ENCODE data around the gene DPEP1. TPM values are rescaled to one million over a fixed set of nuclear protein-coding genes. Genes with fewer than 3 reads are reported as not detected.

Gene DPEP1
- total RNA-seq, 3 donors from 2014 or later = not detected

DNA sequence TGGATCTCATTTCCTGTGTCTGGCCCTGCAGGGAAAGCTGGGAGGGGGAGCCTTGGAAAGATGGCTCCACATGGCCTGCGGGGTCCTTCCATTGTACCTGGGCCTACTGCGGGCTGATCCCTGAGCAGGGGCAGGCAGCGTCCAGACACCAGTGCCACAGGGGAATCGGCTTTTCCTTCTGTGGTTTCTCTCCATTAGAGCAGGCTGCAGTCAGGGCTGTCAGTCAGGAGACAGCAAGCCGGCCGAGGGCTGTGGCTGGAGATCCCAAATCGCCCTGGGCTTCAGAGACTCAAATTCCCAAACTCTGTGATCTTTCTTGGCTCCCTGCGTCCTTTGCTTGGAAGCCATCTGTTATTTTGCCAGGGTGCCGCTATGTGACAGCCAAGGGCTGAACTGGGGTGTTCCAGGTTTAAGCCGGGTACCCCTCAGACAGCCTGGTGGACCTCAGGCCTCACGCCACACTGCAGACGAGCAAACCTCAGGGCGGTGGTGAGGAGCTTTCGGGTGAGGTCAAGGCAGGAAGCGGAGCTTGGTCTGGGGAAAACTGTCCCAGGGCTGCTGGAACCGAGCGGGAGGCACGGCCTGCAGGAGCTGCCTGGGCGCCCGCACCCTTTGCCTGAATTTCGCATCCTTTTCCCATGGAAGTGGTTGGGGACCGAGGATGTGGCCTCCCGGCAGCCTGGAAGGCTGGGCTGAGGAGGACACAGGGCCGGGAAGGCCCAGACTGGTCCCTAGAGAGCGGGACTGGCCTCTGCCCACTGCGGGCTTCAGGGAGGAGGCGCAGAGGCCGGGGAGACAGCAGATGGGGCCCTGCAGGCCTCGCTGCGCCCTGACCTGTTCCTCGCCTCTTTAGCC lies 39.4 kb upstream of the DPEP1 start:
- Mint-ChIP-seq H3K27me3 (ENCODE audit: low read depth) (peaks cover 7% of the 10 kb centered on the region), H3K36me3 (ENCODE audit: insufficient read depth) (no peaks in the 10 kb centered on the region), H3K4me1 (ENCODE audit: low read depth) (peaks cover 13% of the 10 kb centered on the region), H3K9me3 (no peaks in the 10 kb centered on the region), H3K4me3 (peak overlapping the region; percentile 31)
- no peak for DNase-seq
- no peak for ATAC-seq

DNA sequence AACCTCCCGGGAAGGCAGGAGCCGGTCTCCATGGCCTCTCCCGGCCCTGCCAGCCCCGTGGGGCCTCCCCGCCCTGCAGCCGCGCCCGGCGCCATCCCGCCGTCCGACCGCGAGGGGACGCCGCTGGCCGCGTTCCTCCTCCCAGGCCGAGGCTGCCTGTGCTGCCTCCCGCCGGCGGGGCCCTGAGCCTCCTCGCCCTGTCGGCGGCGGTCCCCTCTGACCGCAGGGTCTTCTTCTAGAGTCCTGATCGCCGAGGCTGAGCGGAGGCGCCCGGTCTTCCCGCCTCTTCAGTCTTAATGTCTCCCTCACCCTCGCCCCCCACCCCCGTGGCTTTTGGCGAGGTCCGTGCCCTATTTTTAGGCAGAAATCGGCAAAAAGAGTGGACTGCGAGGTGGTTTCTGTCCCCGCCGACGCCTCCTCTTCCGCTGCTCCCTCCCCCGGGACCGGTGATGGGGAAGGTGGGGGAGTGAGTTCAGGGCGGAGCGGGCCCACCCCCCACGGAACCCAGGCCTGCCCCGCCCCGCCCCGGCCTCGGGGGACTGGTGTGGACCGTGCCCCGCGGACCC lies 38.7 kb upstream of the DPEP1 start:
- peak overlapping the region; percentile 58 for H3K4me3 Mint-ChIP-seq
- no peaks in the 10 kb centered on the region for H3K36me3 Mint-ChIP-seq (ENCODE audit: insufficient read depth)
- peak; percentile 63 to 72 for ATAC-seq

DNA sequence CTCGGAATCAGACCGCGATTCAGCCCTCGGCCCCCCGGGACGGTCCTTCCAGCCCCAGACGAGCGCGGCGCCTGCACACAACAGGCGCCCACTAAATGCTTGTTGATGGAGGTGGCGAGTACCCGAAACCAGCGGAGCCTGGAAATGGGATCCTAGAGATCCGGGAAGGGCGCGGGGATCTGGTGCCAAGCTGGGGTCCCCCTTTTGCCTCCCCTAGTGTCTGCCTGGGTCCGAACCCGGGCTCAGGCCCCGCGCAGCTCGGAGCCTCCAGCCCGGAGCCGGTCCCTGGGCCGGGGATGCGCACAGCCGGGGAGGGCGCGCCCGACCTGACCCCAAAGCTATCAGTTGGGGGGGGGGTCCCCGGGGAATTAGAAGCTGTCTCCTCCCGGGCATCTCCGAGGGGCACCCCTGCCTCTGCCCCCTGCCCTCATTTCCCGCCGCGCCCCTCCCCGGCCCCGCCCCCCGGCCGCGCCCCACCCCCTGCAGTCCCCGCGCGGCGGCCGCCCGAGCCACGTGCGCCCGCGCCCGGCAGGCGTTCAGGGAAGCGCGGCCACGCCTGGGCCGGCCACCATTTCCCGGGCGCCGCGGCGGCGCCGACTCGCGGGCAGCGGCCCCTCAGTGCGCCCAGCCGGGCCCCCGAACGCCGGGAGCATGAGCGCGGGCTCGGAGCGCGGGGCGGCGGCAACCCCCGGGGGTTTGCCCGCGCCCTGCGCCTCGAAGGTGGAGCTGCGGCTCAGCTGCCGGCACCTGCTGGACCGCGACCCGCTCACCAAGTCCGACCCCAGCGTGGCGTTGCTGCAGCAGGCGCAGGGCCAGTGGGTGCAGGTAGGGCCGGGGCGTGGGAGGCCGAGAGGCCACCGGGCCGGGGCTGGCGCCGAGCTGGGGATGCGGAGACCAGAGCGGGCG lies 37.9 kb upstream of the DPEP1 start, which contains the start of gene CPNE7:
TSS of gene CPNE7 (plus strand) at position 512 of the 906 bp plus-strand sequence. CDS start at position 652, 140 bp downstream.
- DNase-seq = no peak
- H3K27me3 Mint-ChIP-seq (ENCODE audit: low read depth) = peaks cover 7% of the 10 kb centered on the region
- peak; percentile 50 to 56 for ATAC-seq
- H3K4me3 Mint-ChIP-seq = peak within 1 kb of the TSS; percentile 58
- no peaks in the 10 kb centered on the region for H3K9me3 Mint-ChIP-seq
- no peaks in the 10 kb centered on the region for H3K36me3 Mint-ChIP-seq (ENCODE audit: insufficient read depth)
- H3K4me1 Mint-ChIP-seq (ENCODE audit: low read depth) = peaks cover 13% of the 10 kb centered on the region

More for the DNA sequence above, 38.7 kb upstream of the DPEP1 start:
- Mint-ChIP-seq H3K4me1 (ENCODE audit: low read depth) (peaks cover 13% of the 10 kb centered on the region), H3K27me3 (ENCODE audit: low read depth) (peaks cover 7% of the 10 kb centered on the region), H3K9me3 (no peaks in the 10 kb centered on the region)
- peak; percentile 34 for DNase-seq

DNA sequence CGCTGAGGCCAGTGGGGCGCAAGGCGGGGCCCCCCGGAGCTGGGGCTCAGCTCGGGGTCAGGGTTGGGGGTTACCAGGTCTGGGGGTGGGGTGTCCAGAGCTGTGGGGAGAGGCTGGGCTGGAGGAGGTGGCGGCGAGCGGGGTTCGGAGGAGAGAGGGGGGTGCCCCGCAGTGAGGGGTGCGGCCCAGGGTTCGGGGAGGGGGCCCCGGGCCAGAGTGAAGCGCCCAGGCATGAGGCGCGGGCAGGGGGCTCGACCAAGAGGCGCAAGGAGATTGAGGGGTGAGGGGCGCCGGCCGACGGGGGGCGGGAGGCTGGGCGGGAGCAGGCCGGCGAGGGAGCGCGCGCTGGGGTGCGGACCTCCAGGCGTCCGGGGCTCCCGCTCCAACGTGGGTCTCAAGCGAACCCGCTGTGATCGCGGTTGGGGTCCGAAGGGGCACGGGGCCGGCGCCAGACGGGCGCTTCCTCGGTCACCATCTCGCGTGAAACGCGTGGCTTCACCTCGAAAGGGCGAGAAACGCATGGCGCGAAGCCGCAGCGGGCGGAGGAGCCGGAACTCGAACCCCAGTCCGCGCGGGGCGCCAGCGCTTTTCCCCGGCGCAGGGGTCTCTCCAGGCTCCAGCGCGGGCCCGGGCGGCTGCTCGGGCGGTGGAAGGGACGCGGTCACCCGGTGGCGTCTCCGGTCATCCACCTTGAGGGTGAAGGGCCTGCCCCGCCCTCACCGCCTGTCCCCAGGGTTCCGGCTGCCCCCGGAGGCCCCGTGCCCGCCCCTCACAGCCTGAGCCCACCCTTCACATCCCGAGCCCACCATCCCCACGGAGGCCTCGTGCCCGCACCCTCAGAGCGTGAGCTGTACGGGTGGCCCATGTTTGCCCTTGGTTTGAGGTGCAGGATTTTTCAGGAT lies 37.0 kb upstream of the DPEP1 start:
- no peak for ATAC-seq
- Mint-ChIP-seq H3K9me3 (no peaks in the 10 kb centered on the region), H3K4me1 (ENCODE audit: low read depth) (peaks cover 13% of the 10 kb centered on the region), H3K36me3 (ENCODE audit: insufficient read depth) (no peaks in the 10 kb centered on the region), H3K4me3 (no peak overlapping the region), H3K27me3 (ENCODE audit: low read depth) (peaks cover 7% of the 10 kb centered on the region)
- DNase-seq = no peak

DNA sequence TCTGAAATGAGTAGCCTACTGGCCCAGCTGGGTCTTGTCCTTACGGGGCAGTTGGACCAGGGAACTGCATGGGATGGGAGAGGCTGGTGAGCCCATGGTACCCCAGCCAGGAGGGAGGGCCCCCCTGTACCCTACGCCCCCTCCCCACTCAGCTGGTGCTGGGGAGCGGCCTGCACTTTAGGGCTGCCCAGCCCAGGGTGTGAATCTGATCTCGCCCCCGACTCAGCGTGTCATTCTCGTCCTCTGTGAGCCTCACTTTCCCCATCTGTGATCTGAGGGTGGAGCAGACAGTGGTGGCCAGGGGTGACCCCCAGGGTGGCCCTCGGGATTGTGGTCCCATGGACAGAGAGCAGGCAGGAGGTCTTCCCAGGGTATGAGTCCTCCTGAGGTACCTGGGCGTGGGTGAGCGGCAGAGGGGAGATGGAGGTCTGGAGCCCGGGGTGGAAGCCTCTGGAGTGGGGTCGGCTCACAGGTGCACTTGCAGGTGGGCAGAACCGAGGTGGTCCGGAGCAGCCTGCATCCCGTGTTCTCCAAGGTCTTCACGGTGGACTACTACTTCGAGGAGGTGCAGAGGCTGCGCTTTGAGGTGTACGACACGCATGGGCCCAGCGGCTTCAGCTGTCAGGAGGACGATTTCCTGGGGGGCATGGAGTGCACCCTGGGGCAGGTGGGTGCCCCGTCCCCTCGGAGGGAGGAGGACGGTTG lies 36.2 kb upstream of the DPEP1 start:
- Mint-ChIP-seq H3K4me3 (peak overlapping the region; percentile 13), H3K4me1 (ENCODE audit: low read depth) (peaks cover 10% of the 10 kb centered on the region), H3K27me3 (ENCODE audit: low read depth) (peaks cover 7% of the 10 kb centered on the region), H3K9me3 (no peaks in the 10 kb centered on the region), H3K36me3 (ENCODE audit: insufficient read depth) (no peaks in the 10 kb centered on the region)
- no peak for DNase-seq
- no peak for ATAC-seq

DNA sequence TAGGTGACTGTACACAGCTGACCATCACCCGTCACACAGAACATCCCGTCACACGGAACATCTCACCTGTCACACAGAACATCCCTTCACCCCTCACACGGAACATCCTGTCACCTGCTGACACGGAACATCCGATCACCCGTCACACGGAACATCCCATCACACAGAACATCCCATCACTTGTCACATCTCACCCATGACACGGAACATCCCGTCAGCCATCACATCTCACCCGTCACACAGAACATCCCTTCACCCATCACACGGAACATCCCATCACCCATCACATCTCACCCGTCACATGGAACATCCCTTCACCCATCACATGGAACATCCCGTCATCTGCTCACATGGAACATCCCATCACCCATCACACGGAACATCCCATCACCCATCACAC lies 34.1 kb upstream of the DPEP1 start:
- Mint-ChIP-seq H3K4me3 (no peak overlapping the region), H3K27me3 (ENCODE audit: low read depth) (peaks cover 4% of the 10 kb centered on the region), H3K4me1 (ENCODE audit: low read depth) (peaks cover 2% of the 10 kb centered on the region), H3K9me3 (no peaks in the 10 kb centered on the region), H3K36me3 (ENCODE audit: insufficient read depth) (no peaks in the 10 kb centered on the region)
- no peak for ATAC-seq
- no peak for DNase-seq

DNA sequence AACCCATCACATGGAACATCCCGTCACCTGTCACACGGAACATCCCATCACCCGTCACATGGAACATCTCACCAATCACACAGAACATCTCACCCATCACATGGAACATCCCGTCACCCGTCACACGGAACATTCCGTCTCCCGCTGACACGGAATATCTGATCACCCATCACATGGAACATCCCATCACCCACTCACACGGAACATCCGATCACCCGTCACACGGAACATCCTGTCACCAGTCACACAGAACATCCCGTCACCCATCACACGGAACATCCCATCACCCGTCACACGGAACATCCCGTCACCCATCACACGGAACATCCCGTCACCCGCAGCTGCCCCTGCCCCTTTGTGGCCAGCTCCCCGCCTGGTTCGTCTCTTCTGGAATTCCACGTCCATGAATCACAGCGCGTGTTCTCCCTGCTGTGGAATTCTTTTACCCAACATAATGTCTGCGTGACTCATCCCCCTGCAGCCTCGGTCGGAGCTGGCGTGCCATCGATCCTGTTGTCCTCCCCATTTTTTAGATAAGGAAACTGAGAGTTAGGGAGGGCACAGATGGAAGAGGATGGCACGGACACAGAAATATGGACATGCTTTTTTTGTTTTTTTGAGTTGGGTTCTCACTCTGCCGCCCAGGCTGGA lies 32.3 kb upstream of the DPEP1 start:
- DNase-seq (no peak), ATAC-seq (no peak)
- H3K9me3 Mint-ChIP-seq = no peaks in the 10 kb centered on the region
- no peak overlapping the region for H3K4me3 Mint-ChIP-seq
- H3K27me3 Mint-ChIP-seq (ENCODE audit: low read depth) = peaks cover 1% of the 10 kb centered on the region
- H3K4me1 Mint-ChIP-seq (ENCODE audit: low read depth) = no peaks in the 10 kb centered on the region
- no peaks in the 10 kb centered on the region for H3K36me3 Mint-ChIP-seq (ENCODE audit: insufficient read depth)

DNA sequence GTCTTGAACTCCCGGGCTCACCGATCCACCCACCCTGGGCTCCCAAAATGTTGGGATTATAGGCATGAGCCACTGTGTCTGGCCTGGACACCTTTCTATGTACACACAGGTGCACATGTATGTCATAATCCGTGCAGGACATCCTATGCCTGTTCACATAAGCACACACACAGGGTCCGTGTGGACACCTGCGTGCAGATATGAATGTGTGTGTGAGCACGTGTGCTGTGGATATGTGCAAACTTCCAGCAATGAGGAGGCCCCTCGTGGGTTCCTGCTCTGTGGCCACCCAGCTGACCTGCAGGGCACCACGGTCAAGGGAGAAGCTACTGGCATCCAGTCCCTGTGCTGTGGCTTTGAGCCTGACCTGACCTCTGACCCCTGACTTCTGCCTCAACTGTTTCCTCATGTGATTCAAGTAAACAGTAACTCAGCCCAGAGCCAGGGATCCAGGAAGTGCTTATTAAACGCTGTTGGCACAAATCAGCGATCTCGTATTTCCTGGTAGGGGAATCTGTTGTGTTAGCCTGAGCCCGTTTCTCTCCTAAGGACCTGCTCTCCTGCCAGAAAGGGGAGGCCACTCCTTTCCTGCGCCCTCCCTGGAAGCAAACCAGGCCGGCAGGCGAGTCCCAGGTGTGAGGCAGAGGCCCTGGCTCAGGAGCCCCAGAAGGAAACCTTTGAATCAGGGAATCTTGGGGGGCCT lies 31.4 kb upstream of the DPEP1 start:
- Mint-ChIP-seq H3K4me3 (no peak overlapping the region), H3K4me1 (ENCODE audit: low read depth) (no peaks in the 10 kb centered on the region), H3K27me3 (ENCODE audit: low read depth) (peaks cover 1% of the 10 kb centered on the region), H3K9me3 (no peaks in the 10 kb centered on the region), H3K36me3 (ENCODE audit: insufficient read depth) (no peaks in the 10 kb centered on the region)
- no peak for ATAC-seq
- DNase-seq = no peak

DNA sequence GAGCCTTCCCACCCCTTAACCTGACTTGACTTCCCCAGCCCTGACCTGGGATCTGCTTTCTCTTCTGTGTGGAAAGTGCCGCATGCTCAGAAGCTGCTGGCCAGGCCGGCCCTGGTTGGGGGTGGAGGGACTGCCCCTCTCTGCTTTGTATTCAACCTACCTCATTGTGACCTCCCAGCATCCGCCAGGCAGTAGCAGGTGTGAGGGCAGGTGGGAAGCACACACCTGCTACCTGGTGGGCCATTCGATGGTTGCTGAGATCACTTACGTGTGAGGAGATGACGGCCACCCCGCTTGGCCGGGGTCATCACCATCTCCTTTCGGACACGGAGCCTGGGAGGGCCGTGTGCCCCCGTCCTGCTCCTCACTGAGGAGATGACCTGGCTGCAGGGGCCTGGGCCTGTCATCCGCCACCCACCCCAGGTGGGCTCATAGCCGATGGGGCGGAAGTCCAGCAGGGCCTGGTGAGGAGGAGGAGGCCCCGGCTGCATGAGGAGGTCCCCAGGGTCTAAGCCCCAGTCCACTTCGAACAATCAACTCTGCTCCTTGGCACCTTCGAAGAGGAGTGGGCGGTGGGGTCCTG lies 30.7 kb upstream of the DPEP1 start:
- H3K36me3 Mint-ChIP-seq (ENCODE audit: insufficient read depth) = no peaks in the 10 kb centered on the region
- peaks cover 1% of the 10 kb centered on the region for H3K27me3 Mint-ChIP-seq (ENCODE audit: low read depth)
- H3K4me3 Mint-ChIP-seq = no peak overlapping the region
- DNase-seq (no peak), ATAC-seq (no peak)
- H3K9me3 Mint-ChIP-seq = no peaks in the 10 kb centered on the region
- no peaks in the 10 kb centered on the region for H3K4me1 Mint-ChIP-seq (ENCODE audit: low read depth)

DNA sequence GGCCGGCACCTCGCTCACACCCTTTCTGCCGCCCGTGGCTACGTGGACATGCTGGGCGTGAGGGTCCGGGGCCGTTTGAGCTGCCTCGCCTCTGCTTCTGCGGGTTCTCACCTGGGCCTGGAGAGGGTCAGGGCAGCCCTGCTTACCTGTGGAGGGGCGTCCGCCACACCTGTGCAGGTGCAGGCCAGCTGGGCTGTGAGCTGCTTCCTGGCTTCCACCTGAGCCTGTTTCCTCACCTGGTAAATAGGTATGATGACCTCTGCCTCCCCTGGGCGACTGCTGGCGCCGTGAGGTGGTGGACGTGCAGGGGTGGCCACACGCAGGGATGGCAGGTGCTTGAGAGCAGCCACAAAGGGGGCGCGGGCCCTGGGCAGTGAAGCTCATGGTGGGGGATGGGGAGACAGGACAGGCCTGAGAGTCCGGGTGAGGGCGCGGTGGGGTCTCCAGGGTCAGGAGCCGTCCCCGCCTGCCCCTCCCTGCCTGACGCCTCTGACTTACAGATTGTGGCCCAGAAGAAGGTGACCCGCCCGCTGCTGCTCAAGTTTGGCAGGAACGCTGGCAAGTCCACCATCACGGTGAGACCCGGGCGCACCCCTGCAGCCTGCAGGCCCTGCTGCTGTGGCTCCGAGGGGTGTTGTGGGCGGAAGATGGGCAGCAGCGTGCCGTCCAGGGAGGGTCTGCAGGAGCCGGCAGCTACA lies 30.1 kb upstream of the DPEP1 start:
- Mint-ChIP-seq H3K27me3 (ENCODE audit: low read depth) (peaks cover under 1% of the 10 kb centered on the region), H3K9me3 (no peaks in the 10 kb centered on the region)

DNA sequence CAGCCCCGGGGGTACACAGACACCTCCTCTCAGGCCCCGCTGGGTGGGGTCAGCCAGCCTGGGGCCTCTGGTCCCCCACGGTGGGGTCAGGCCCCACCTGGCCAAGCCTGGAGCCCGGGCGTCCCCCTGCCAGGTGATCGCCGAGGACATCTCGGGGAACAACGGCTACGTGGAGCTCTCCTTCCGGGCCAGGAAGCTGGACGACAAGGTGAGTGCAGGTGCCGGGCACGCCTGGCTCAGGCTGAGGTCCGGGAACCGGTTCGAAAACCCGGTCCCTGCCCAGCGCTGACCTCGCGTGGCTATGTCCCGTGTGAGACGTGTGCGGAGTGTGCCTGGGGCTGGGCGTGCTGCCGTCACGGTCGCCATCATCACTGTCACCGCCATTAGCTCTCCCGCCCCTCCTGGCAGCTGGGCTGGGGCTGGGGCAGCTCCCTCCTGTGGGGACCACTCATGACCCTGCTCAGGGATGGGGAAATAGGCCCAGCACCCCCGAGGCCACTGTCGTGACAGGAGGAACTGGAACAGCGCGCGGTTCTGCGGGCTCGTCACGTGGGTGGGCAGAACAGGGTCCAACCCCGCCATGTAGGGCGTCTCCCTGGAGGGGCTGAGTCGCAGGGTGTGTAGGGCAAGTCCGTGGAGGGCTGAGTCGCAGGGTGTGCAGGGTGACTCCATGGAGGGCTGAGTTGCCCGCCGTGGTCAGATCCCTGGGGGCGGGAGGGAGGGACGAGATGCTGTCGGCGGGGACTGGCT lies 29.4 kb upstream of the DPEP1 start:
- no peaks in the 10 kb centered on the region for H3K9me3 Mint-ChIP-seq
- no peaks in the 10 kb centered on the region for H3K36me3 Mint-ChIP-seq (ENCODE audit: insufficient read depth)
- no peaks in the 10 kb centered on the region for H3K4me1 Mint-ChIP-seq (ENCODE audit: low read depth)
- DNase-seq (no peak), ATAC-seq (peak in 1 of 2 donors; percentile 41)
- no peaks in the 10 kb centered on the region for H3K27me3 Mint-ChIP-seq (ENCODE audit: low read depth)
- H3K4me3 Mint-ChIP-seq = no peak overlapping the region

More for the DNA sequence above, 30.1 kb upstream of the DPEP1 start:
- DNase-seq (no peak), ATAC-seq (no peak)
- Mint-ChIP-seq H3K36me3 (ENCODE audit: insufficient read depth) (no peaks in the 10 kb centered on the region), H3K4me3 (no peak overlapping the region), H3K4me1 (ENCODE audit: low read depth) (no peaks in the 10 kb centered on the region)
